Measurements from ENCODE around the gene CST8.

DNA sequence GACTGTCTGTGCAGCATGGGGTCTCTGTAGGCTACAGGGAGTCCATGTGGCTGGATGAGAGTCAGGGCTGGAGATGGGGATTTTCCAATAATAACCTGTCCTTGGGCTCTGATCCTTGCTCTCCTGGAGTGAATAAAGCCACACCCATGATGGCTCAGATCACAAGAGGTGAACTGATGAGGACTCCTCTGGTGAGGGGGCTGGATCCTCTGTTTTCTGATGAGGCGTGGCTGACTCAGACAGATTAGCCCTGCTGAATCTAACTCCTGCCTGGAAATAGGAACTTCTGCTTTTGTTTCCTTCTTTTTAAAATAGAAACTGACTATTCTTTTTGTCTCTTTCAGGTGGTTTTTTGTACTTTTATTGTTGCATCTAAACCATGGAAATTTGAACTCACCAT is 50.4 kb downstream of the CST8 start:
- TF ChIP-seq, protein P1, sequence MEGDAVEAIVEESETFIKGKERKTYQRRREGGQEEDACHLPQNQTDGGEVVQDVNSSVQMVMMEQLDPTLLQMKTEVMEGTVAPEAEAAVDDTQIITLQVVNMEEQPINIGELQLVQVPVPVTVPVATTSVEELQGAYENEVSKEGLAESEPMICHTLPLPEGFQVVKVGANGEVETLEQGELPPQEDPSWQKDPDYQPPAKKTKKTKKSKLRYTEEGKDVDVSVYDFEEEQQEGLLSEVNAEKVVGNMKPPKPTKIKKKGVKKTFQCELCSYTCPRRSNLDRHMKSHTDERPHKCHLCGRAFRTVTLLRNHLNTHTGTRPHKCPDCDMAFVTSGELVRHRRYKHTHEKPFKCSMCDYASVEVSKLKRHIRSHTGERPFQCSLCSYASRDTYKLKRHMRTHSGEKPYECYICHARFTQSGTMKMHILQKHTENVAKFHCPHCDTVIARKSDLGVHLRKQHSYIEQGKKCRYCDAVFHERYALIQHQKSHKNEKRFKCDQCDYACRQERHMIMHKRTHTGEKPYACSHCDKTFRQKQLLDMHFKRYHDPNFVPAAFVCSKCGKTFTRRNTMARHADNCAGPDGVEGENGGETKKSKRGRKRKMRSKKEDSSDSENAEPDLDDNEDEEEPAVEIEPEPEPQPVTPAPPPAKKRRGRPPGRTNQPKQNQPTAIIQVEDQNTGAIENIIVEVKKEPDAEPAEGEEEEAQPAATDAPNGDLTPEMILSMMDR (conservative IDR thresholded peaks at IDR 0.05; ENCODE audit: low read length), result no peak
- no peak for TF ChIP-seq EZH2phosphoT487 (IDR thresholded peaks at IDR 0.05; ENCODE audit: borderline replicate concordance)

Data from Loucy (cell line).